Fibroblast of lung (primary cell): ENCODE measurements around the gene LPP. TPM values are rescaled to one million over a fixed set of nuclear protein-coding genes. Genes with fewer than 3 reads are reported as not detected.

Experiments
- DNase-seq, 2 donors: peaks; one replicate each; pipeline versions ENCODE4 v3.0.0 to v3.0.0-alpha.2; 2010; ENCODE audit warnings: low read depth in 2 of 2
- H2AFZ ChIP-seq: 2 replicates; pipeline ENCODE4 v1.5.1; 2012; ENCODE audit warnings: low read length, control low read depth, inconsistent platforms
- H3K27ac ChIP-seq: 2 replicates; pipeline ENCODE4 v1.5.1; 2011; ENCODE audit warnings: low read length, control low read depth; ENCODE audit not compliant: insufficient read depth
- H3K27me3 ChIP-seq: 2 replicates; pipeline ENCODE4 v1.5.1; 2011; ENCODE audit warnings: mild to moderate bottlenecking, low read length; ENCODE audit not compliant: control insufficient read depth, insufficient read depth
- H3K36me3 ChIP-seq: 2 replicates; pipeline ENCODE4 v1.5.1; 2011; ENCODE audit warnings: low read length; ENCODE audit not compliant: control insufficient read depth, insufficient read depth
- H3K4me1 ChIP-seq: 2 replicates; pipeline ENCODE4 v1.5.1; 2011; ENCODE audit warnings: low read length; ENCODE audit not compliant: control insufficient read depth, insufficient read depth; ENCODE audit errors: extremely low read depth
- H3K4me2 ChIP-seq: 2 replicates; pipeline ENCODE4 v1.5.1; 2011; ENCODE audit warnings: low read length, control low read depth; ENCODE audit not compliant: insufficient read depth; ENCODE audit errors: extremely low read depth
- H3K4me3 ChIP-seq, 4 experiments: fragments of 200-600 bp in 1 of 4; sonication (generic) in 1 of 4; replicated peaks in 1 of 4; 2 replicates each; pipeline ENCODE4 v1.5.1; 2011 to 2016; ENCODE audit warnings: low read length in 4 of 4, low read depth in 3 of 4, mild to moderate bottlenecking in 3 of 4, control low read depth in 2 of 4, inconsistent platforms in 1 of 4, mixed read lengths in 1 of 4; ENCODE audit not compliant: insufficient read depth in 1 of 4; ENCODE audit errors: control extremely low read depth in 1 of 4
- H3K79me2 ChIP-seq: 2 replicates; pipeline ENCODE4 v1.5.1; 2012; ENCODE audit warnings: mild to moderate bottlenecking, low read length, inconsistent platforms; ENCODE audit not compliant: control insufficient read depth, insufficient read depth
- H3K9ac ChIP-seq: 2 replicates; pipeline ENCODE4 v1.5.1; 2011; ENCODE audit warnings: mild to moderate bottlenecking, low read length, control low read depth; ENCODE audit not compliant: insufficient read depth
- H3K9me3 ChIP-seq: 2 replicates; pipeline ENCODE4 v1.5.1; 2012; ENCODE audit warnings: low read depth, low read length; ENCODE audit not compliant: control insufficient read depth, insufficient read depth
- H4K20me1 ChIP-seq: 2 replicates; pipeline ENCODE4 v1.5.1; 2011; ENCODE audit warnings: low read length; ENCODE audit not compliant: control insufficient read depth, insufficient read depth; ENCODE audit errors: extremely low read depth
- CTCF ChIP-seq, 2 donors: IDR thresholded peaks in 1 of 2; conservative IDR thresholded peaks in 1 of 2; 1 replicate in 1 of 2; 2 replicates in 1 of 2; pipeline ENCODE4 v1.5.1; 2011 to 2012; ENCODE audit warnings: low read length in 2 of 2, control low read depth in 1 of 2, inconsistent platforms in 1 of 2, low read depth in 1 of 2, mild to moderate bottlenecking in 1 of 2
- EZH2 ChIP-seq: IDR thresholded peaks from 2 replicates; pipeline ENCODE4 v1.5.1; 2012; ENCODE audit warnings: low read length, control low read depth, mild to moderate bottlenecking; ENCODE audit errors: missing control alignments
- polyA plus RNA-seq, 2 donors: library from polyadenylated mRNA; depleted of rRNA in 1 of 2; stranded (reverse) in 1 of 2; unstranded in 1 of 2; fragments of >200 nt; gene quantifications; 2 replicates each; pipeline ENCODE4 v1.2.1, GENCODE V29; 2011 to 2012; ENCODE audit warnings: missing spikeins in 1 of 2
- total RNA-seq: library from RNA; depleted of rRNA; stranded (reverse); fragments of >200 nt; gene quantifications from 2 replicates; pipeline ENCODE4 v1.2.1, GENCODE V29; 2014

The LPP gene
- total and polyA plus RNA-seq, 2 donors (not counting 1 experiment from before 2014, with no cell fraction given) = 69.0 to 124 TPM

GRCh38 chr3:188188911-188189310 is 35.0 kb downstream of the LPP start:
- no peak for TF ChIP-seq CTCF (conservative IDR thresholded peaks at IDR 0.05 in 1 of 2, IDR thresholded peaks at IDR 0.05 in 1 of 2; ENCODE audit: low read depth in 1 of 2, low read length in 2 of 2)
- TF ChIP-seq EZH2 = no peak
- Histone ChIP-seq H2AFZ (no peak overlapping the region), H4K20me1 (peaks cover 3% of the 10 kb centered on the region), H3K27me3 (no peaks in the 10 kb centered on the region), H3K4me3 (no peak overlapping the region), H3K9me3 (no peaks in the 10 kb centered on the region), H3K27ac (no peak overlapping the region), H3K4me2 (no peak overlapping the region), H3K4me1 (no peaks in the 10 kb centered on the region), H3K36me3 (peaks cover 2% of the 10 kb centered on the region), H3K79me2 (peaks cover 53% of the 10 kb centered on the region), H3K9ac (no peak overlapping the region)
- DNase-seq = no peak

GRCh38 chr3:188191460-188191859 is 37.5 kb downstream of the LPP start:
- H3K9me3 ChIP-seq = no peaks in the 10 kb centered on the region
- H3K4me2 ChIP-seq = no peak overlapping the region
- H3K4me3 ChIP-seq = no peak overlapping the region
- H3K79me2 ChIP-seq = peaks cover 61% of the 10 kb centered on the region
- H3K27ac ChIP-seq = no peak overlapping the region
- DNase-seq = no peak
- no peaks in the 10 kb centered on the region for H3K27me3 ChIP-seq
- peaks cover 3% of the 10 kb centered on the region for H4K20me1 ChIP-seq
- no peak overlapping the region for H2AFZ ChIP-seq
- H3K9ac ChIP-seq = no peak overlapping the region
- H3K4me1 ChIP-seq = peaks cover 7% of the 10 kb centered on the region
- H3K36me3 ChIP-seq = peaks cover 2% of the 10 kb centered on the region
- TF ChIP-seq CTCF (conservative IDR thresholded peaks at IDR 0.05 in 1 of 2, IDR thresholded peaks at IDR 0.05 in 1 of 2; ENCODE audit: low read depth in 1 of 2, low read length in 2 of 2) (no peak), EZH2 (no peak)

GRCh38 chr3:188192034-188192433 is 38.1 kb downstream of the LPP start:
- H3K36me3 ChIP-seq = peaks cover 2% of the 10 kb centered on the region
- no peaks in the 10 kb centered on the region for H3K9me3 ChIP-seq
- H3K9ac ChIP-seq = no peak overlapping the region
- no peaks in the 10 kb centered on the region for H3K27me3 ChIP-seq
- peaks cover 66% of the 10 kb centered on the region for H3K79me2 ChIP-seq
- no peak for DNase-seq
- H2AFZ ChIP-seq = no peak overlapping the region
- H3K4me3 ChIP-seq = no peak overlapping the region
- H4K20me1 ChIP-seq = peaks cover 3% of the 10 kb centered on the region
- peaks cover 7% of the 10 kb centered on the region for H3K4me1 ChIP-seq
- no peak overlapping the region for H3K27ac ChIP-seq
- no peak for TF ChIP-seq EZH2
- TF ChIP-seq CTCF (conservative IDR thresholded peaks at IDR 0.05 in 1 of 2, IDR thresholded peaks at IDR 0.05 in 1 of 2; ENCODE audit: low read depth in 1 of 2, low read length in 2 of 2) = no peak
- H3K4me2 ChIP-seq = no peak overlapping the region
